Uterus (tissue), 4 donors: Measurements from ENCODE around the gene MORC3. TPM values are rescaled to one million over a fixed set of nuclear protein-coding genes. Genes with fewer than 3 reads are reported as not detected.
"Not testable (repeated sequence)": the region's sequence is repeated elsewhere in the genome, so short reads cannot be mapped to it uniquely, and the experiment has no call there.

Source experiments
- DNase-seq, 2 donors: peaks; one replicate each; pipeline ENCODE4 v3.0.0-alpha.2; 2019 to 2020
- H3K27ac ChIP-seq, 2 donors: fragments of 200-600 bp; sonication (generic); 1 replicate in 1 of 2; 2 replicates in 1 of 2; pipeline ENCODE4 v1.5.1; 2016 to 2018
- H3K27me3 ChIP-seq, 2 donors: fragments of 200-600 bp; sonication (generic); one replicate each; pipeline ENCODE4 v1.5.1; 2018 to 2019; ENCODE audit warnings: control low read depth in 1 of 2
- H3K36me3 ChIP-seq, 2 donors: fragments of 200-600 bp; sonication (generic); one replicate each; pipeline ENCODE4 v1.5.1; 2019; ENCODE audit warnings: control low read depth in 1 of 2
- H3K4me1 ChIP-seq, 2 donors: fragments of 200-600 bp; sonication (generic); one replicate each; pipeline ENCODE4 v1.5.1; 2018 to 2019; ENCODE audit warnings: control low read depth in 1 of 2
- H3K4me3 ChIP-seq, 2 donors: fragments of 200-600 bp; sonication (generic); 1 replicate in 1 of 2; 2 replicates in 1 of 2; pipeline ENCODE4 v1.5.1; 2018 to 2019; ENCODE audit warnings: mild to moderate bottlenecking in 1 of 2
- H3K9me3 ChIP-seq, 2 donors: fragments of 200-600 bp; sonication (generic); one replicate each; pipeline ENCODE4 v1.5.1; 2019; ENCODE audit warnings: control low read depth in 1 of 2
- CTCF ChIP-seq, 4 experiments: fragments of 200-600 bp in 2 of 4; fragments of 450-650 bp in 2 of 4; sonication (generic) in 2 of 4; IDR thresholded peaks; one replicate each; pipeline ENCODE4 v1.5.1; 2016 to 2019; ENCODE audit warnings: antibody characterized with exemption in 4 of 4, mild to moderate bottlenecking in 2 of 4, moderate library complexity in 1 of 4
- POLR2A ChIP-seq, 2 donors: fragments of 450-650 bp; IDR thresholded peaks; one replicate each; pipeline ENCODE4 v1.6.1; 2016; ENCODE audit warnings: antibody characterized with exemption in 2 of 2, mild to moderate bottlenecking in 1 of 2, moderate library complexity in 1 of 2
- intact Hi-C: fragments of 100-400 bp; cut with DNase I; formaldehyde crosslinking; loops from one replicate; pipeline ENCODE4 v1.15.1; 2023; ENCODE audit warnings: low total_unique reads
- total RNA-seq, 4 donors: library from RNA; depleted of rRNA in 3 of 4; stranded (reverse); fragments of >200 nt in 3 of 4; gene quantifications; one replicate each; pipeline versions ENCODE4 v1.1.0 to v1.2.4, GENCODE V29; 2014 to 2023
- donor health status: DM: yes; HTN: yes; CAD: no.

The MORC3 gene
- total RNA-seq, 4 donors from 2014 or later = 23.3 to 95.1 (median 59.4) TPM

GRCh38 chr21:36395353-36396111 is 75.5 kb downstream of the MORC3 start:
- TF ChIP-seq POLR2A (IDR thresholded peaks at IDR 0.05) (no peak), CTCF (IDR thresholded peaks at IDR 0.05) (no peak)
- Histone ChIP-seq H3K4me1 (no peaks in the 10 kb centered on the region), H3K4me3 (no peak overlapping the region), H3K27ac (no peak overlapping the region), H3K9me3 (no peaks in the 10 kb centered on the region), H3K36me3 (no peaks in the 10 kb centered on the region), H3K27me3 (no peaks in the 10 kb centered on the region)
- intact Hi-C loops = no loop called here
- DNase-seq = no peak

- no peak for DNase-seq
- Histone ChIP-seq H3K9me3 (no peaks in the 10 kb centered on the region), H3K4me1 (no peaks in the 10 kb centered on the region), H3K36me3 (no peaks in the 10 kb centered on the region), H3K4me3 (no peak overlapping the region), H3K27ac (no peak overlapping the region), H3K27me3 (no peaks in the 10 kb centered on the region)
- TF ChIP-seq POLR2A (IDR thresholded peaks at IDR 0.05) (no peak), CTCF (IDR thresholded peaks at IDR 0.05) (no peak)
- intact Hi-C loops = no loop called here
Observed at GRCh38 chr21:36396325-36396724, 76.3 kb downstream of the MORC3 start.

- Histone ChIP-seq H3K27me3 (no peaks in the 10 kb centered on the region), H3K4me1 (no peaks in the 10 kb centered on the region), H3K36me3 (no peaks in the 10 kb centered on the region), H3K27ac (no peak overlapping the region), H3K4me3 (no peak overlapping the region), H3K9me3 (no peaks in the 10 kb centered on the region)
- intact Hi-C loops = no loop called here
- no peak for DNase-seq
- TF ChIP-seq CTCF (IDR thresholded peaks at IDR 0.05) (no peak), POLR2A (IDR thresholded peaks at IDR 0.05) (no peak)
Observed at GRCh38 chr21:36396971-36397370, 77.0 kb downstream of the MORC3 start.

GRCh38 chr21:36397606-36398005 is 77.6 kb downstream of the MORC3 start:
- Histone ChIP-seq H3K4me1 (no peaks in the 10 kb centered on the region), H3K9me3 (no peaks in the 10 kb centered on the region), H3K36me3 (no peaks in the 10 kb centered on the region), H3K27ac (no peak overlapping the region), H3K4me3 (no peak overlapping the region), H3K27me3 (no peaks in the 10 kb centered on the region)
- intact Hi-C loops = no loop called here
- DNase-seq = no peak
- TF ChIP-seq CTCF (IDR thresholded peaks at IDR 0.05) (no peak), POLR2A (IDR thresholded peaks at IDR 0.05) (no peak)

- H3K36me3 ChIP-seq, H3K9me3 ChIP-seq, H3K27ac ChIP-seq, H3K4me3 ChIP-seq, DNase-seq, H3K27me3 ChIP-seq, H3K4me1 ChIP-seq, intact Hi-C loops: not testable (repeated sequence)
Observed at GRCh38 chr21:36399736-36400135, 79.7 kb downstream of the MORC3 start.
